ENCODE data around the gene TFEC.
"Not testable (repeated sequence)": the region's sequence is repeated elsewhere in the genome, so short reads cannot be mapped to it uniquely, and the experiment has no call there.

Gene TFEC

GRCh38 chr7:115987486-115987885 is 43.1 kb downstream of the TFEC start:
- DNase-seq = no peak

GRCh38 chr7:115984105-115984504 is 46.5 kb downstream of the TFEC start:
- no peak for DNase-seq

- no peak for DNase-seq
Measured at GRCh38 chr7:115980159-115980558, 50.4 kb downstream of the TFEC start.

GRCh38 chr7:115976651-115977050 is 53.9 kb downstream of the TFEC start:
- DNase-seq = no peak

GRCh38 chr7:115975766-115976165 is 54.8 kb downstream of the TFEC start:
- no peak for DNase-seq

GRCh38 chr7:115973406-115973805 is 57.2 kb downstream of the TFEC start:
- no peak for DNase-seq

GRCh38 chr7:115971506-115971905 is 59.1 kb downstream of the TFEC start:
- DNase-seq = no peak

- no peak for DNase-seq
Measured at GRCh38 chr7:115968596-115968995, 62.0 kb downstream of the TFEC start.

GRCh38 chr7:115968171-115968570 is 62.4 kb downstream of the TFEC start:
- DNase-seq = no peak

- no peak for DNase-seq
Measured at GRCh38 chr7:115965796-115966475, 64.6 kb downstream of the TFEC start.

GRCh38 chr7:115965236-115965635 is 65.3 kb downstream of the TFEC start:
- no peak for DNase-seq

- DNase-seq = no peak
Measured at GRCh38 chr7:115964799-115965198, 65.8 kb downstream of the TFEC start.

GRCh38 chr7:115962340-115962739 is 68.2 kb downstream of the TFEC start:
- no peak for DNase-seq

GRCh38 chr7:115953592-115954255 is 76.8 kb downstream of the TFEC start:
- DNase-seq = no peak

GRCh38 chr7:115952832-115953231 is 77.7 kb downstream of the TFEC start:
- no peak for DNase-seq

- DNase-seq = no peak
Measured at GRCh38 chr7:115951547-115951946, 79.0 kb downstream of the TFEC start.

- no peak for DNase-seq
Measured at GRCh38 chr7:115941703-115942268, 88.8 kb downstream of the TFEC start.

- no peak for DNase-seq
Measured at GRCh38 chr7:115940460-115941060, 90.0 kb downstream of the TFEC start.

GRCh38 chr7:115937960-115938359 is 92.6 kb downstream of the TFEC start:
- no peak for DNase-seq

GRCh38 chr7:115933471-115933870 is 97.1 kb downstream of the TFEC start:
- no peak for DNase-seq

- DNase-seq = no peak
Measured at GRCh38 chr7:115932880-115933279, 97.7 kb downstream of the TFEC start.

- not testable (repeated sequence) for DNase-seq
Measured at GRCh38 chr7:115930184-115930583, 100.4 kb downstream of the TFEC start.

GRCh38 chr7:115929736-115930135 is 100.8 kb downstream of the TFEC start:
- DNase-seq = not testable (repeated sequence)

- no peak for DNase-seq
Measured at GRCh38 chr7:115924411-115924810, 106.2 kb downstream of the TFEC start.

Measured in NCI-H2081 treated with DMSO at 0.1 percent for 48 hours (cell line).